Left lung (tissue), 10 donors: Measurements from ENCODE around the gene POLR2E. TPM values are rescaled to one million over a fixed set of nuclear protein-coding genes. Genes with fewer than 3 reads are reported as not detected.

ENCODE experiments used
- ATAC-seq: fragments of 200-7000 bp; cut with Tn5 transposase; one replicate; pipeline ENCODE4 v1.9.1; 2020; ENCODE audit warnings: moderate library complexity
- DNase-seq, 4 donors: peaks; one replicate each; pipeline ENCODE4 v3.0.0-alpha.2; 2013 to 2020
- H3K27ac ChIP-seq, 2 donors: fragments of 200-600 bp; sonication (generic) in 1 of 2; one replicate each; pipeline versions ENCODE4 v1.5.0 to v1.8.0; 2020 to 2021
- H3K27me3 ChIP-seq, 2 donors: fragments of 200-600 bp; sonication (generic) in 1 of 2; one replicate each; pipeline versions ENCODE4 v1.5.0 to v1.8.0; 2020 to 2021
- H3K36me3 ChIP-seq, 2 donors: fragments of 200-600 bp; sonication (generic) in 1 of 2; one replicate each; pipeline versions ENCODE4 v1.5.0 to v1.8.0; 2020 to 2021
- H3K4me1 ChIP-seq, 2 donors: fragments of 200-600 bp; one replicate each; pipeline ENCODE4 v1.8.0; 2021
- H3K4me3 ChIP-seq, 2 donors: fragments of 200-600 bp; sonication (generic) in 1 of 2; one replicate each; pipeline versions ENCODE4 v1.5.0 to v1.8.0; 2020 to 2021; ENCODE audit warnings: mild to moderate bottlenecking in 1 of 2
- H3K9me3 ChIP-seq, 2 donors: fragments of 200-600 bp; sonication (generic) in 1 of 2; one replicate each; pipeline versions ENCODE4 v1.5.0 to v1.8.0; 2020 to 2021
- CTCF ChIP-seq, 2 donors: fragments of 200-600 bp; sonication (generic) in 1 of 2; IDR thresholded peaks; one replicate each; pipeline versions ENCODE4 v1.5.0 to v1.8.0; 2021; ENCODE audit warnings: antibody characterized with exemption in 2 of 2
- intact Hi-C, 2 donors: fragments of 100-400 bp; cut with DNase I; formaldehyde crosslinking; loops; one replicate each; pipeline versions ENCODE4 v1.11.2 to v1.14.2; 2022
- polyA plus RNA-seq, 6 donors: library from polyadenylated mRNA; unstranded; fragments of 120-200 nt; gene quantifications; one replicate each; pipeline ENCODE4 v1.2.1, GENCODE V29; 2013; ENCODE audit not compliant: insufficient read length in 6 of 6
- total RNA-seq, 2 donors: library from RNA; stranded (reverse); fragmentation: NEBNext Ultra II Directional; extraction: Animal tissue kit (Norgen Biotek cat#: 25700); gene quantifications; one replicate each; pipeline ENCODE4 v1.2.1, GENCODE V29; 2021
- donor health status: DM: no; HTN: yes; CAD: no.
- donor health status: DM: no; HTN: no; CAD: no.

Gene POLR2E
- total and polyA plus RNA-seq, 8 donors = 120 to 160 (median 139) TPM

- ATAC-seq (no peak), DNase-seq (no peak)
- Histone ChIP-seq H3K9me3 (no peaks in the 10 kb centered on the region), H3K4me1 (peaks cover 19 to 68% of the 10 kb centered on the region in 2 donors), H3K4me3 (no peak overlapping the region), H3K27me3 (no peaks in the 10 kb centered on the region), H3K27ac (no peak overlapping the region), H3K36me3 (peaks cover 0 to 92% of the 10 kb centered on the region in 2 donors)
- TF ChIP-seq CTCF (IDR thresholded peaks at IDR 0.05) = no peak
- intact Hi-C loops = loop anchor here in 1 of 2 donors (5.0 kb wide), 1 partner anchor 82 kb away; no protein-coding TSS in a partner anchor
Observed at GRCh38 chr19:1109697-1110671, 14.8 kb upstream of the POLR2E start.

- Histone ChIP-seq H3K27me3 (no peaks in the 10 kb centered on the region), H3K36me3 (peaks cover 0 to 83% of the 10 kb centered on the region in 2 donors), H3K4me3 (no peak overlapping the region), H3K4me1 (peaks cover 19 to 66% of the 10 kb centered on the region in 2 donors), H3K27ac (no peak overlapping the region), H3K9me3 (no peaks in the 10 kb centered on the region)
- intact Hi-C loops = no loop called here
- ATAC-seq = no peak
- TF ChIP-seq CTCF (IDR thresholded peaks at IDR 0.05) = no peak
- no peak for DNase-seq
Observed at GRCh38 chr19:1109032-1109551, 13.9 kb upstream of the POLR2E start.

DNA sequence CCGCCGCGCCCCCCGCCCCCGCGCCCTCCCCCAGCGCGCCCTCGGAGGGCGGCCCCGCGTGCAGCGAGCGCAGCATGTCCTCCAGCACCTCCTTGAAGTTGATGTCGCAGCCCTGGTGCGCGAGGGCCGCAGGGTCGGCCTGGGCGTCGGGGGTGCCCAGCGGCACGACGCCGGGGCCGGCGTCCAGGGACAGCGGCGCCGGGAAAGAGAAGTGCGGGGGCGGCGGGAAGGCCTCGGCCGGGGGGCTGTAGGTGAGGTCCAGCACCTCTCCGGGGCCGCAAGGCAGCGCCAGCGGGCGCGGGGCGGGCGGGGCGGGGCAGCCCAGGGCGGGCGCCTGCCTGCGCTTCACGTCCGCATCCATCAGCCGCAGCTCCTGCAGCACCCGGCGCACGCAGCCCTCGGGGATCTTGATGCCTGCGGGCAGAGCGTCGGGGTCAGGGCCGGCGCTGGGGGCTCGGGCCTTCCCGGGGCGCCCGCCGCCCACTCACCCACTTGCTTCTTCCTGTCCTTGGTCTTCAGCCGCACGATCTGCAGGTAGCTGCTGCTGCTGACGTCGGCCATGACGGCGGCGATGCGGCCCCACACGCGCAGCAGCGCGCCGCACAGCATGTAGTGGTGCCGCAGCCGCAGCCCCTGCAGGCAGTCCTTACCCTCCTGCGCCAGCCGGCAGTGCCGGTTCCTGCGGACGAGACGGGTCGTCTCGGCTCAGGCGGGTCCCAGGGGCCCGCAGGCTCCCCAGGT lies 13.3 kb upstream of the POLR2E start:
- Histone ChIP-seq H3K36me3 (peaks cover 0 to 77% of the 10 kb centered on the region in 2 donors), H3K27ac (no peak overlapping the region), H3K9me3 (no peaks in the 10 kb centered on the region), H3K27me3 (no peaks in the 10 kb centered on the region), H3K4me3 (no peak overlapping the region), H3K4me1 (peaks cover 13 to 62% of the 10 kb centered on the region in 2 donors)
- no peak for TF ChIP-seq CTCF (IDR thresholded peaks at IDR 0.05)
- no peak for DNase-seq
- ATAC-seq = no peak
- intact Hi-C loops = no loop called here

DNA sequence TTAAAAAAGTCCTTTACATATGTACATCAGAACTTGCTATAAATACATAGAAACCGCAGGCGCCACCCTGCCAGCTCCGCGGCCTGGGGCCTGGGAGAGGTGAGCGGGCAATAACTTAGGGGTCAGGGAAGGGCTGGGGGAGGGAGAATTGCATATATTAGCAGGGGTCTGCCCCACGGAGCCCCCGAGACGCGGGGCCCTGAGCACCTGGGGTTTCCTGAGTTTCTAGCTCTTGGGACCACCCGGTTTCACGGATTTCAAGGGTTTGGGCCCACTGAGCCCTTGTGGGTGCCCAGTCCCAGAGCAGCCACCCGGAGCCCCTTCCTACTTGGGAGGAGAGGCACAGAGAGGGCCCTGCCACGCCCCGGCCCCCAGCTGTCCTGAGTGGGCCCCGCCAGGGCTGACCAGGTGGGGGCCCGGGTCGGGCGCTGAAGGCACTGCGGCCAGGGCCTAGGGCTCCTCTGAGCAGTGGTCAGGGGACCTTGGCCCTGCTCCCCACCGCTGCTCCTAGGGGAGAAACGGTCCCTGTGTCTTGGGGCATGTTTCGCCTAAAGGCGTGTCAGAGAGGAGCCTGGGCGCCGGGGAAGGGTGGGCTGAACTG lies 12.6 kb upstream of the POLR2E start:
- Histone ChIP-seq H3K36me3 (peaks cover 0 to 70% of the 10 kb centered on the region in 2 donors), H3K4me1 (peaks cover 19 to 62% of the 10 kb centered on the region in 2 donors)

More for the DNA sequence above, 12.6 kb upstream of the POLR2E start:
- no peak for TF ChIP-seq CTCF (IDR thresholded peaks at IDR 0.05)
- Histone ChIP-seq H3K9me3 (no peaks in the 10 kb centered on the region), H3K27ac (peak overlapping the region in 1 of 2 donors; percentile 50), H3K4me3 (no peak overlapping the region), H3K27me3 (no peaks in the 10 kb centered on the region)
- ATAC-seq (no peak), DNase-seq (no peak)
- intact Hi-C loops = no loop called here
